Mesendoderm (in vitro differentiated cells): Measurements from ENCODE around the gene SMC3.

Experiments used
- DNase-seq: peaks from one replicate; pipeline ENCODE4 v3.0.0; 2013
- H2AK5ac ChIP-seq: 2 replicates; pipeline ENCODE4 v1.6.1; 2013; ENCODE audit warnings: low read length, inconsistent platforms
- H2BK120ac ChIP-seq: 2 replicates; pipeline ENCODE4 v1.6.1; 2013; ENCODE audit warnings: low read depth, mild to moderate bottlenecking, low read length, moderate library complexity, mixed read lengths
- H2BK15ac ChIP-seq: replicated peaks from 2 replicates; pipeline ENCODE4 v1.6.1; 2013; ENCODE audit warnings: low read depth, mild to moderate bottlenecking, moderate library complexity
- H2BK5ac ChIP-seq: 2 replicates; pipeline ENCODE4 v1.6.1; 2013; ENCODE audit warnings: low read length, inconsistent platforms
- H3K18ac ChIP-seq: 2 replicates; pipeline ENCODE4 v1.6.1; 2013; ENCODE audit warnings: mild to moderate bottlenecking, low read length, mixed read lengths
- H3K23ac ChIP-seq: one replicate; pipeline ENCODE4 v1.6.1; 2013; ENCODE audit warnings: low read length
- H3K27ac ChIP-seq: 2 replicates; pipeline ENCODE4 v1.5.1; 2013; ENCODE audit warnings: low read depth, mild to moderate bottlenecking, inconsistent platforms, low read length, moderate library complexity
- H3K27me3 ChIP-seq: 2 replicates; pipeline ENCODE4 v1.6.1; 2013; ENCODE audit warnings: low read length, control low read depth, mild to moderate bottlenecking, inconsistent platforms; ENCODE audit not compliant: insufficient read depth, poor library complexity
- H3K36me3 ChIP-seq: 2 replicates; pipeline ENCODE4 v1.6.1; 2013; ENCODE audit warnings: low read length, inconsistent platforms; ENCODE audit not compliant: control insufficient read depth, insufficient read depth
- H3K4ac ChIP-seq: one replicate; pipeline ENCODE4 v1.6.1; 2013; ENCODE audit warnings: low read depth, mild to moderate bottlenecking, low read length, moderate library complexity
- H3K4me1 ChIP-seq: 2 replicates; pipeline ENCODE4 v1.6.1; 2013; ENCODE audit warnings: low read depth, low read length, inconsistent platforms; ENCODE audit not compliant: control insufficient read depth
- H3K4me2 ChIP-seq: 2 replicates; pipeline ENCODE4 v1.6.1; 2013; ENCODE audit warnings: low read length
- H3K4me3 ChIP-seq: 2 replicates; pipeline ENCODE4 v1.5.1; 2013; ENCODE audit warnings: mild to moderate bottlenecking, low read length
- H3K56ac ChIP-seq: one replicate; pipeline ENCODE4 v1.6.1; 2013; ENCODE audit warnings: low read length
- H3K79me1 ChIP-seq: 2 replicates; pipeline ENCODE4 v1.6.1; 2013; ENCODE audit warnings: low read length, inconsistent platforms
- H3K79me2 ChIP-seq: 2 replicates; pipeline ENCODE4 v1.6.1; 2013; ENCODE audit warnings: mild to moderate bottlenecking, low read length; ENCODE audit not compliant: control insufficient read depth, insufficient read depth
- H3K9ac ChIP-seq: 2 replicates; pipeline ENCODE4 v1.6.1; 2013; ENCODE audit warnings: low read length, inconsistent platforms
- H4K5ac ChIP-seq: one replicate; pipeline ENCODE4 v1.6.1; 2013; ENCODE audit warnings: low read length
- H4K8ac ChIP-seq: one replicate; pipeline ENCODE4 v1.6.1; 2013; ENCODE audit warnings: low read depth, mild to moderate bottlenecking, control low read depth, low read length, moderate library complexity
- WGBS: extraction: QIAGEN DNeasy Blood & Tissue Kit; methylation state at CpG from one replicate; pipeline ENCODE4 v1.1.7; 2013; ENCODE audit warnings: low lambda C conversion rate, missing lambda C conversion rate; ENCODE audit not compliant: insufficient coverage; ENCODE audit errors: extremely low coverage; 5-methylcytosine and 5-hydroxymethylcytosine counted together

SMC3 gene

GRCh38 chr10:110615057-110615747 lies 47.7 kb downstream of the SMC3 start:
- no CpG with 5 or more reads among the region's 2 CpGs for WGBS
- Histone ChIP-seq H2AK5ac (no peak overlapping the region), H4K8ac (no peak overlapping the region), H2BK15ac (no peak overlapping the region), H3K4me3 (no peak overlapping the region), H3K18ac (no peak overlapping the region), H3K36me3 (no peaks in the 10 kb centered on the region), H3K56ac (no peak overlapping the region), H4K5ac (no peak overlapping the region), H3K4ac (no peak overlapping the region), H3K4me1 (peaks cover 4% of the 10 kb centered on the region), H3K4me2 (no peak overlapping the region), H3K79me2 (no peaks in the 10 kb centered on the region), H2BK120ac (no peak overlapping the region), H3K27me3 (no peaks in the 10 kb centered on the region), H3K79me1 (no peaks in the 10 kb centered on the region), H2BK5ac (no peak overlapping the region), H3K27ac (no peak overlapping the region), H3K23ac (no peak overlapping the region), H3K9ac (no peak overlapping the region)
- DNase-seq, result no peak

- no peaks in the 10 kb centered on the region for H3K4me1 ChIP-seq
- H3K27ac ChIP-seq, result no peak overlapping the region
- H2BK120ac ChIP-seq, result no peak overlapping the region
- H3K56ac ChIP-seq, result no peak overlapping the region
- H3K4ac ChIP-seq, result no peak overlapping the region
- H3K36me3 ChIP-seq, result no peaks in the 10 kb centered on the region
- WGBS, result no CpG with 5 or more reads among the region's 5 CpGs
- H4K5ac ChIP-seq, result no peak overlapping the region
- no peaks in the 10 kb centered on the region for H3K79me1 ChIP-seq
- H3K27me3 ChIP-seq, result no peaks in the 10 kb centered on the region
- no peak overlapping the region for H3K23ac ChIP-seq
- no peak overlapping the region for H2BK5ac ChIP-seq
- H3K18ac ChIP-seq, result no peak overlapping the region
- no peak for DNase-seq
- H3K9ac ChIP-seq, result no peak overlapping the region
- no peak overlapping the region for H3K4me2 ChIP-seq
- H4K8ac ChIP-seq, result no peak overlapping the region
- no peaks in the 10 kb centered on the region for H3K79me2 ChIP-seq
- no peak overlapping the region for H2AK5ac ChIP-seq
- no peak overlapping the region for H3K4me3 ChIP-seq
- H2BK15ac ChIP-seq, result no peak overlapping the region
Observed at GRCh38 chr10:110616493-110617033, 49.1 kb downstream of the SMC3 start.

- H4K5ac ChIP-seq, result no peak overlapping the region
- H3K4me1 ChIP-seq, result no peaks in the 10 kb centered on the region
- H4K8ac ChIP-seq, result no peak overlapping the region
- no peak overlapping the region for H3K18ac ChIP-seq
- H2BK120ac ChIP-seq, result no peak overlapping the region
- no peak overlapping the region for H3K4me3 ChIP-seq
- H3K23ac ChIP-seq, result no peak overlapping the region
- no peak overlapping the region for H3K56ac ChIP-seq
- WGBS, result no CpG with 5 or more reads among the region's 7 CpGs
- H2BK15ac ChIP-seq, result no peak overlapping the region
- DNase-seq, result no peak
- H2AK5ac ChIP-seq, result no peak overlapping the region
- H3K27ac ChIP-seq, result no peak overlapping the region
- H3K27me3 ChIP-seq, result no peaks in the 10 kb centered on the region
- H3K36me3 ChIP-seq, result no peaks in the 10 kb centered on the region
- H3K79me1 ChIP-seq, result no peaks in the 10 kb centered on the region
- H3K4ac ChIP-seq, result no peak overlapping the region
- no peak overlapping the region for H2BK5ac ChIP-seq
- no peak overlapping the region for H3K4me2 ChIP-seq
- no peak overlapping the region for H3K9ac ChIP-seq
- H3K79me2 ChIP-seq, result no peaks in the 10 kb centered on the region
Observed at GRCh38 chr10:110617425-110618229, 50.1 kb downstream of the SMC3 start.

GRCh38 chr10:110618230-110618610 lies 50.7 kb downstream of the SMC3 start:
- no peak overlapping the region for H3K18ac ChIP-seq
- H4K5ac ChIP-seq, result no peak overlapping the region
- no peaks in the 10 kb centered on the region for H3K4me1 ChIP-seq
- H3K79me2 ChIP-seq, result no peaks in the 10 kb centered on the region
- no peak for DNase-seq
- no peak overlapping the region for H3K4me2 ChIP-seq
- H2BK5ac ChIP-seq, result no peak overlapping the region
- no peak overlapping the region for H2BK120ac ChIP-seq
- H4K8ac ChIP-seq, result no peak overlapping the region
- H2BK15ac ChIP-seq, result no peak overlapping the region
- H3K4me3 ChIP-seq, result no peak overlapping the region
- no peak overlapping the region for H3K9ac ChIP-seq
- no CpG with 5 or more reads among the region's 5 CpGs for WGBS
- H2AK5ac ChIP-seq, result no peak overlapping the region
- no peaks in the 10 kb centered on the region for H3K27me3 ChIP-seq
- H3K27ac ChIP-seq, result no peak overlapping the region
- no peak overlapping the region for H3K56ac ChIP-seq
- H3K79me1 ChIP-seq, result no peaks in the 10 kb centered on the region
- H3K4ac ChIP-seq, result no peak overlapping the region
- H3K23ac ChIP-seq, result no peak overlapping the region
- no peaks in the 10 kb centered on the region for H3K36me3 ChIP-seq

GRCh38 chr10:110619514-110620397 lies 52.3 kb downstream of the SMC3 start:
- Histone ChIP-seq H3K36me3 (no peaks in the 10 kb centered on the region), H3K79me1 (no peaks in the 10 kb centered on the region), H2BK5ac (no peak overlapping the region), H3K56ac (no peak overlapping the region), H3K4me1 (no peaks in the 10 kb centered on the region), H3K18ac (no peak overlapping the region), H3K27ac (no peak overlapping the region), H4K5ac (no peak overlapping the region), H2BK15ac (no peak overlapping the region), H3K79me2 (no peaks in the 10 kb centered on the region), H3K4me3 (no peak overlapping the region), H3K4me2 (no peak overlapping the region), H3K27me3 (no peaks in the 10 kb centered on the region), H3K23ac (no peak overlapping the region), H3K9ac (no peak overlapping the region), H3K4ac (no peak overlapping the region), H4K8ac (no peak overlapping the region), H2BK120ac (no peak overlapping the region), H2AK5ac (no peak overlapping the region)
- DNase-seq, result peak; percentile 20
- WGBS, result no CpG with 5 or more reads among the region's 3 CpGs
